K562 (cell line): ENCODE results near the gene UBE2E2.

ENCODE experiments used
- ESRRB ChIP-seq: fragments of 250-450 bp; sonication (Bioruptor Pico); IDR thresholded peaks from 2 replicates; pipeline ENCODE4 v1.5.0; 2020; ENCODE audit warnings: mild to moderate bottlenecking, moderate library complexity, borderline replicate concordance
- FOS ChIP-seq: IDR thresholded peaks from 3 replicates; pipeline ENCODE4 v1.6.1; 2011; ENCODE audit not compliant: insufficient read length; ENCODE audit errors: extremely low read depth
- KAT7 ChIP-seq: sonication (generic); formaldehyde crosslinking; IDR thresholded peaks from 2 replicates; pipeline ENCODE4 v1.8.0; 2022; ENCODE audit warnings: missing genetic modification reagents, mild to moderate bottlenecking, borderline replicate concordance
- POLR2A ChIP-seq: fragments of 450-650 bp; conservative IDR thresholded peaks from 2 replicates; pipeline ENCODE4 v1.6.1; 2016
- SMAD2 ChIP-seq: fragments of 150-350 bp; IDR thresholded peaks from 2 replicates; pipeline ENCODE4 v1.6.1; 2014; ENCODE audit warnings: low read depth, mild to moderate bottlenecking, low read length
- SRF ChIP-seq, 2 experiments: fragments of 250-450, 450-650 bp in 1 of 2; sonication (Bioruptor Pico) in 1 of 2; sonication (generic) in 1 of 2; formaldehyde crosslinking; IDR thresholded peaks; 2 replicates each; pipeline versions ENCODE4 v1.5.0 to v1.5.1; 2020 to 2022; ENCODE audit warnings: mild to moderate bottlenecking in 1 of 2, missing genetic modification reagents in 1 of 2
- ZBED1 ChIP-seq: IDR thresholded peaks from 2 replicates; pipeline ENCODE4 v1.6.1; 2014
- TF ChIP-seq, protein P1 (sequence below): sonication (generic); formaldehyde crosslinking; IDR thresholded peaks from 2 replicates; pipeline ENCODE4 v1.8.0; 2023; ENCODE audit warnings: missing genetic modification reagents, mild to moderate bottlenecking, borderline replicate concordance
- TF ChIP-seq, protein P2 (sequence below): sonication (generic); formaldehyde crosslinking; IDR thresholded peaks from 2 replicates; pipeline ENCODE4 v1.8.1; 2022; ENCODE audit warnings: missing genetic modification reagents

DNA sequence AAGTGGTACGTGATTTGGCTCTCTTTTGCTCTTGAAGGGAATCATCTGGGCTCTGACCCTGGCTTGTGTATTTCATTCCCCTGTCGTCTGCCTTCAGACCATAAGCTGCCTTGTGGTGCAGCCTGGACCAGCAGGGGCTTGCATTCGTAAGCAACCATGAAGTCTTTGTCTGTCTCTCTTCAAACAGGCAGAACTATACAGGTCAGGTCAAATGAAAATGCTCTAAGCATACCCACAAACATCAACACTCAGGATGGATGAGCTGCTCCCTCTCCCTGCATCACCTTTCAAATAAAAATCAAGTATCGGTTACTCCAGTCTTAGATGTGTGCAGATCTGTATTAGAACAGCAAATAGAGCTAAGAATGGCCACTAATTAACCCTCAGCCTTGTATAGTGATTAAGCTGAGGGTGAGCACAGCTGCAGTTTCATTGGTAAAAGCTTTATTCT, 334.0 kb downstream of the UBE2E2 start:
- no peak for TF ChIP-seq KAT7
- TF ChIP-seq ZBED1: no peak
- no peak for TF ChIP-seq ESRRB
- TF ChIP-seq POLR2A: no peak
- no peak for TF ChIP-seq FOS
- TF ChIP-seq SMAD2: no peak
- TF ChIP-seq SRF (CRISPR knock-in tag; IDR thresholded peaks at IDR 0.05): no peak
- TF ChIP-seq, protein P1, sequence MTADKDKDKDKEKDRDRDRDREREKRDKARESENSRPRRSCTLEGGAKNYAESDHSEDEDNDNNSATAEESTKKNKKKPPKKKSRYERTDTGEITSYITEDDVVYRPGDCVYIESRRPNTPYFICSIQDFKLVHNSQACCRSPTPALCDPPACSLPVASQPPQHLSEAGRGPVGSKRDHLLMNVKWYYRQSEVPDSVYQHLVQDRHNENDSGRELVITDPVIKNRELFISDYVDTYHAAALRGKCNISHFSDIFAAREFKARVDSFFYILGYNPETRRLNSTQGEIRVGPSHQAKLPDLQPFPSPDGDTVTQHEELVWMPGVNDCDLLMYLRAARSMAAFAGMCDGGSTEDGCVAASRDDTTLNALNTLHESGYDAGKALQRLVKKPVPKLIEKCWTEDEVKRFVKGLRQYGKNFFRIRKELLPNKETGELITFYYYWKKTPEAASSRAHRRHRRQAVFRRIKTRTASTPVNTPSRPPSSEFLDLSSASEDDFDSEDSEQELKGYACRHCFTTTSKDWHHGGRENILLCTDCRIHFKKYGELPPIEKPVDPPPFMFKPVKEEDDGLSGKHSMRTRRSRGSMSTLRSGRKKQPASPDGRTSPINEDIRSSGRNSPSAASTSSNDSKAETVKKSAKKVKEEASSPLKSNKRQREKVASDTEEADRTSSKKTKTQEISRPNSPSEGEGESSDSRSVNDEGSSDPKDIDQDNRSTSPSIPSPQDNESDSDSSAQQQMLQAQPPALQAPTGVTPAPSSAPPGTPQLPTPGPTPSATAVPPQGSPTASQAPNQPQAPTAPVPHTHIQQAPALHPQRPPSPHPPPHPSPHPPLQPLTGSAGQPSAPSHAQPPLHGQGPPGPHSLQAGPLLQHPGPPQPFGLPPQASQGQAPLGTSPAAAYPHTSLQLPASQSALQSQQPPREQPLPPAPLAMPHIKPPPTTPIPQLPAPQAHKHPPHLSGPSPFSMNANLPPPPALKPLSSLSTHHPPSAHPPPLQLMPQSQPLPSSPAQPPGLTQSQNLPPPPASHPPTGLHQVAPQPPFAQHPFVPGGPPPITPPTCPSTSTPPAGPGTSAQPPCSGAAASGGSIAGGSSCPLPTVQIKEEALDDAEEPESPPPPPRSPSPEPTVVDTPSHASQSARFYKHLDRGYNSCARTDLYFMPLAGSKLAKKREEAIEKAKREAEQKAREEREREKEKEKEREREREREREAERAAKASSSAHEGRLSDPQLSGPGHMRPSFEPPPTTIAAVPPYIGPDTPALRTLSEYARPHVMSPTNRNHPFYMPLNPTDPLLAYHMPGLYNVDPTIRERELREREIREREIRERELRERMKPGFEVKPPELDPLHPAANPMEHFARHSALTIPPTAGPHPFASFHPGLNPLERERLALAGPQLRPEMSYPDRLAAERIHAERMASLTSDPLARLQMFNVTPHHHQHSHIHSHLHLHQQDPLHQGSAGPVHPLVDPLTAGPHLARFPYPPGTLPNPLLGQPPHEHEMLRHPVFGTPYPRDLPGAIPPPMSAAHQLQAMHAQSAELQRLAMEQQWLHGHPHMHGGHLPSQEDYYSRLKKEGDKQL (CRISPR knock-in tag): no peak
- TF ChIP-seq, protein P2, sequence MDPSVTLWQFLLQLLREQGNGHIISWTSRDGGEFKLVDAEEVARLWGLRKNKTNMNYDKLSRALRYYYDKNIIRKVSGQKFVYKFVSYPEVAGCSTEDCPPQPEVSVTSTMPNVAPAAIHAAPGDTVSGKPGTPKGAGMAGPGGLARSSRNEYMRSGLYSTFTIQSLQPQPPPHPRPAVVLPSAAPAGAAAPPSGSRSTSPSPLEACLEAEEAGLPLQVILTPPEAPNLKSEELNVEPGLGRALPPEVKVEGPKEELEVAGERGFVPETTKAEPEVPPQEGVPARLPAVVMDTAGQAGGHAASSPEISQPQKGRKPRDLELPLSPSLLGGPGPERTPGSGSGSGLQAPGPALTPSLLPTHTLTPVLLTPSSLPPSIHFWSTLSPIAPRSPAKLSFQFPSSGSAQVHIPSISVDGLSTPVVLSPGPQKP (CRISPR knock-in tag): no peak
